HG03103 (cell line): ENCODE results near the gene ZNF232.
"Not testable (repeated sequence)": the region's sequence is repeated elsewhere in the genome, so short reads cannot be mapped to it uniquely, and the experiment has no call there.

Experiments used
- ATAC-seq: cut with Tn5 transposase; IDR thresholded peaks from one replicate; pipeline ENCODE4 v1.9.1; 2021; ENCODE audit warnings: low read depth; ENCODE audit not compliant: unreplicated experiment

The ZNF232 gene

DNA sequence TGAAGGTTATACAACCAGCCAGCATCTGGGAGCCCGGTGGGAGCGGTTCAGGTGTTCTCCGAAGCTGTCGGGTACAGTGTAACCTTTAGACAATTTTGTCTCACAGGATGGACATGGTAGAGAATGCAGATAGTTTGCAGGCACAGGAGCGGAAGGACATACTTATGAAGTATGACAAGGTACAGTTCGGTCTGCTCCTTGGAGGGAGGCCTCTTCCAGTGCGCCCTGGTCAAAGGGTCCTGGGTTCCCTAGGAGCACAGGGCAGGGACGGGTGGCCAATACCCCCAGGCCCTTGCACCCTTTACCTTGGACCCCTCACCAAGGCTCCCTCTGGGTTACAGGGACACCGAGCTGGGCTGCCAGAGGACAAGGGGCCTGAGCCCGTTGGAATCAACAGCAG lies 18.6 kb upstream of the ZNF232 start:
- ATAC-seq, result not testable (repeated sequence)

DNA sequence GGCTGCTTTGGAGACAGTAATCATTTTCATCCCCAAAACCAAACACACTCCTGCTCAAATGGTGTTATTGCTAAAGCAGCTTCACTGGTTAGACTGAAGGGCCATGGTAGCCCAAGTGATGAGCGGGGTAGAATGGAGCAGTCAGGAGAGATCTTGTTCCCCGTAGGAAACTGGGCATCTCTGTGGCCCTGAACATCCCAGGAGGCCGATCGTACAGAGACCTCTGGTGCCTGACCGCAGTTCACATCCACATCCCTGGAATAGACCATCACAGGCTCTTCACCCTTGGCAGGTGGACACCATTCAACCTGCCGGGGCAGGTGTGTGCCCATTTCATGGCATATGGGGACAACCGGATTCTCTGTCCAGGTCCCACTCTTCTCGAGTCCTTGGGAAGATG lies 18.1 kb upstream of the ZNF232 start:
- ATAC-seq, result not testable (repeated sequence)

GRCh38 chr17:5128905-5129535 lies 17.3 kb upstream of the ZNF232 start:
- no peak for ATAC-seq

DNA sequence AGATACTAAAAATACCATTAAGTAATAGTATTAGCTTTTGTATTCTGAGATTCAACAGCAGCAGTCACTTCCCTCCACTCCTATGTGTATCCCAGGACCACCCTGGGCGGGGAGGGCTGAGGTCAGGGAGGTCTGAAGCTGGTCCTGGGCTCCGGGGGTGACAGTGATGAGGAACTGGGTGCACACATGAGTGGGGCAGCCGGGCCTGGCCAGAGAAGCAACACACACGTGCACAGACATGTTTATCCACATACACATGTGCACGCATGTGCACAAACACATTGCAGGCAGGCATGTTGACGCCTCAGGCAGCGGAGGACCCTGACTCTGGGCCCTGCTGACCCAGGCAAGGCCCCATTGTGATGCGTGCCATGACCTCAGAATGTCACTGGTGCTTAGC lies 16.7 kb upstream of the ZNF232 start:
- not testable (repeated sequence) for ATAC-seq

DNA sequence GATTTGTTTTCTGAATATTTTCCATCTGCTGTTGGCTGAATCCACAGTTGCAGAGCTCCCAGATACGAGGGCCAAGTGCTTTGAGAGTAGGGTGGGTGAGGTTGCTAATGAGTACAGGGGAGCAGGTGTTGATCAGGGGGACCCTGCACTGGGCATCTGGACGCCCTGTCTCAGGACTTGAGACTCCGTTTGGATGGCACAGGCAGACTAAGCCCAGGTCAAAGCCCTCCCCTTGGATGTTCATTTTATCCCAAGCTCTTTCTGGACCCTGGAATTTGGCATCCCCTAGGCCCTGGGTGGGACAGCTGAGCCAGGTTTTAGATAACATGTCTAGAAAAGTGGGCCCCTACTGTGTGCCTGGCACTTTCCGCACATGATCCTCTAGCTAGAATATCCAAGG lies 16.2 kb upstream of the ZNF232 start:
- ATAC-seq, result no peak

GRCh38 chr17:5126719-5127488 lies 15.2 kb upstream of the ZNF232 start:
- ATAC-seq, result no peak

GRCh38 chr17:5124896-5125295 lies 13.2 kb upstream of the ZNF232 start:
- ATAC-seq, result not testable (repeated sequence)

DNA sequence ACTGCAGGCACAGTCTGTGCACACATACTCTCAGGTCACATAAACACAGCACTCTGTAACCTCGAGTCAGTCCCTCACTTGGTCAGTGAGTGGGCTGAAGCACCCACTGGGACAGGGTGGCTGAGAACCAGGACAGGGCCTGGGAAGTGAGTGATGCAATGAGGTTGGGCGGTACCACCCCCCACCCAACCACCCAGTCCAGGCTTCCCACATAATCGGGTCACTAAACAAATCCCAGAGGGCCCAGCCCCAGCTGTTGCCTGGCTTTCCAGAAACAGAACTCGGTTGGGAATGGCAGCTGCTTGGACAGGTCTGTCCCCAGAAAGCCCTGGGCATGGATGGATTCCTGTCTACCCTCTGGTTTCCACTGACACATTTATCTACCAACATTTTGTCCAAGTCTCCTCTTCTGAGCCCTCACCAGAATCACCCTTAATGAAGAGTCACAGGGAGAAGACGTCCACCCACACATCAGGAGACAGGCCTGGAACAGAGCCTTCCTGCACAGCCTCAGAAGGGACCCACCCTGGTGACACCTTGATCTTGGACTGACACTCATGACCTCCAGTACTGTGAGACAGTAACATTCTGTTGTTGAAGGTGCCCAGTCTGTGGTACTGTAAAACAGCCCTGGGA lies 12.6 kb upstream of the ZNF232 start:
- not testable (repeated sequence) for ATAC-seq

- no peak for ATAC-seq
Observed at GRCh38 chr17:5123343-5124124, 11.9 kb upstream of the ZNF232 start.

- no peak for ATAC-seq
Observed at GRCh38 chr17:5122586-5123342, 11.1 kb upstream of the ZNF232 start.

DNA sequence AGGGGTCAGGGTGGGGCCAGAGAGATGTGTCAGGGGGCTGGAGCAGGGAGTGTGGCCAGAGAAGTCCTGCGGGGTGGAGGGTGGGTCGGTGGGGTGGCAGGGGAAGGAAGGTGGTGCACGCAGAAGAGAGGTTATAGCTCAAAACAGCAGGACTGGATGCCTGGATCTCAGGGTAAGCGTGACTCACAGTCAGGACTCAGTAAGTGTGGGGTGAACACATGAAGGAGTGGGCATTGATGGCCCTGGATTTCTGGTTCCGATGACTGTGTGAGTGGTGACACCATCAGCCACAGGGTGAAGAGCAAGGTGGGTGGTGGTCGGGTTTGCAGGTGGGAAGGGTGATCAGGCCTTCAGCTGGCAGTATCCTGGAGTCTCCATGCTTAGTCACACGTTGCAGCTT lies 10.4 kb upstream of the ZNF232 start:
- not testable (repeated sequence) for ATAC-seq

DNA sequence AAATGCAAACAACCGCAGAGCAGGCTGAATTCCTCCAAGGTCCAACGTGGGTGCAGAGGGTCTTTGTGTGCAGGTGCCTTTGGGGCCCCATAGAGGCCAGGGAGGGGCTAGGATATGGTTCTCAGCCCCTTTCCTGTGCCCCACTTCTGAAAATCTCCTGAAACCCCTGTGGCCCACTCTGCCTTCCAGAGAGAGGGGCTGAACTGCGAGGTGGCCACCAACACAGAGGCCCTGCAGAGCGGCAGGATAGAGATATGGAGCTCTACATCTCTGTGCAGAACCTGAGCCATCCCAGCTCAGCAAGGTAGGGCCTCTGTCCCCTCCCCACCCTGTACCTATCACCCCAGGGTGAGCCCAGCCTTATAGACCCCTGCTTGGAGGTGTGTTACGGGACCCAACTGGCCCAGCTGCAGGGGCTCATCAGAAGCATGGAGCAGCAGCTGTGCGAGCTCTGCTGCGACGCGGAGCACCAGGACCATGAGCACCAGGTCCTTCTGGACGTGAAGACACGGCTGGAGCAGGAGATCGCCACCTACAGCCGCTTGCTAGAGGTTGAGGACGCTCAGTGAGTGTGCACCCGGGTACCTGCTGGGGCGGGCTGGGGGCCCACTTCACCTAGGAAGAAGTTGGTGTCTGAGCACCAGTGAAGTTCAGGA lies 9.6 kb upstream of the ZNF232 start:
- no peak for ATAC-seq

GRCh38 chr17:5120436-5121185 lies 8.9 kb upstream of the ZNF232 start:
- ATAC-seq, result not testable (repeated sequence)

GRCh38 chr17:5120036-5120435 lies 8.4 kb upstream of the ZNF232 start:
- no peak for ATAC-seq

- no peak for ATAC-seq
Observed at GRCh38 chr17:5118219-5118618, 6.5 kb upstream of the ZNF232 start.

DNA sequence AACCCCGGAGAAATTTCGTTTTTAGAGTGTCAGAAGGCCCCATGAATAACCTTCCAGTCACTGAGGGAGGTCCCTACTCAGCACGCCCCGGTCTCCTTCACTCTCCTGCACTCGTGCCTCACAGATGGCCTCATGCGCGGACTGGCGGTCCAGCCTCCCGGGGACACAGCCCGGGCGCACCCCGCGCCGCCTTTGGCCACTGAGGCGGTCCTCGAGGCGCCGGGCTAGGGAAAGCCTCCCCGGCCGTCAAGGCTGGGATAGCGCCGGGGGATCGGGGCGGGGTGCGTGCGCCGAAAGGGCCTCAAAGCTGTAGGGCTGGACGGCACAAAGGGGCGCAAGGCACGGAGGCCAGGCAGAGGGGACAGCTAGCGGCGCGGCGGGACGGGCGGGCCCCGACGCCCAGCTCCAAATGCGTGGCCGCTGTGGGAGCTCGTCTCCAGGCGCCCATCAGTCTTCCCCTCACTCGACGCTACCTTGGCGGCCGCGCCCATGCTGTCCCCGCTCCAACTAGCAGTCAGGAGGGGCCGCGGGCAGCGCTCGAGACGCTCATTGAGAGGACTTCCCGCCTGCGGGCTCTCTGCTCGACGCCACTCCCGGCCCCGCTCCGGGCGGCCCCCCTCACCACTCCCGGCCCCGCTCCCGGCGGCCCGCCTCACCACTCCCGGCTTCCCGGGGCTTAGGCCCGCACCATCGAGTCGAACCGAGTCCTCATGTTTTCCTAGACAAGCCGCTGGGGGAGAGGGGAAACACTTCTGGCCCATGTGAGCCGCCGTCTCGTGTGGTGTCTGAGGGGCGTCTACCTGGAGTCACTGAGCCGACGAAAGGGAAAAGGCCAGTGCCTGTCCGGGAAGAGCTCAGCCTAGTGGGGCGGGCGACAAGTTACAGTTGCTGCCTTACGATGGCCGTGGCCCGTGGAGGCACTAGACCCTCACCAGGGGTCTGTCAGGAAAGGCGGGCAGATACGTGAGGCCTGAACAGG lies 4.3 kb upstream of the ZNF232 start, which contains the start of gene USP6:
TSS of gene USP6 (plus strand) at position 360 of the 979 bp plus-strand sequence. CDS start 14,336 bp downstream, outside the sequence.
- ATAC-seq, result no peak

DNA sequence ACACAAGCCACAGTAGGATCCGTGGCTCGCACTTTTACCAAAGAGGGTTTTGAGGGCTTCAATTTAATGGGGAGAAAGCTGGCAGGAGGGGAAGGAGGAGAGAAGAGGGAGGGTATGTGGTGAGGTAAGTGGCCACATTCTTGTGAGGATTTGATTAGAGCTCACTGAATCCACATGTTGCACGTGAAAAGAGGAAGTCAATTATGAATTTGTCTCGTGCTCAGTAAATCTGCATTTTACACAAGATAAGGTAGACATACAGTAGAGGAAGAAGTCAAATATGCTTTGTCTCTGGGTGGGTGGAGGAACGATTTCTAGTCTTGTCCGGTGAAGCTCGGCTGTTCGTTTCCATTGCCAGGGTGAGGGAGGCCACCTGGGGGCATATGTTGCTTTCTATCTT lies 862 bp downstream of the ZNF232 start:
- ATAC-seq, result no peak

- no peak for ATAC-seq
Observed at GRCh38 chr17:5100832-5101231, 10.8 kb downstream of the ZNF232 start.
